Upper lobe of right lung (tissue), 1 donor: ENCODE results near the gene NCOA7. TPM values are rescaled to one million over a fixed set of nuclear protein-coding genes. Genes with fewer than 3 reads are reported as not detected.

Experiments used
- ATAC-seq: fragments of 200-7000 bp; cut with Tn5 transposase; one replicate; pipeline ENCODE4 v1.9.1; 2020; ENCODE audit warnings: mild to moderate bottlenecking, moderate library complexity
- DNase-seq: peaks from one replicate; pipeline ENCODE4 v3.0.0-alpha.2; 2020
- H3K27ac ChIP-seq: fragments of 200-600 bp; one replicate; pipeline ENCODE4 v1.8.0; 2022
- H3K27me3 ChIP-seq: fragments of 200-600 bp; one replicate; pipeline ENCODE4 v1.8.0; 2022; ENCODE audit warnings: mild to moderate bottlenecking
- H3K36me3 ChIP-seq: fragments of 200-600 bp; one replicate; pipeline ENCODE4 v1.8.0; 2022
- H3K4me1 ChIP-seq: fragments of 200-600 bp; one replicate; pipeline ENCODE4 v1.8.0; 2022
- H3K4me3 ChIP-seq: fragments of 200-600 bp; one replicate; pipeline ENCODE4 v1.8.0; 2022; ENCODE audit warnings: mild to moderate bottlenecking
- H3K9me3 ChIP-seq: fragments of 200-600 bp; one replicate; pipeline ENCODE4 v1.8.0; 2022
- intact Hi-C: fragments of 100-400 bp; cut with DNase I; formaldehyde crosslinking; loops from one replicate; pipeline ENCODE4 v1.11.0; 2022
- total RNA-seq: library from RNA; stranded (reverse); fragmentation: NEBNext Ultra II Directional; extraction: Animal tissue kit (Norgen Biotek cat#: 25700); gene quantifications from one replicate; pipeline ENCODE4 v1.2.1, GENCODE V29; 2021
- TF ChIP-seq, protein P1 (sequence below): fragments of 200-600 bp; IDR thresholded peaks from one replicate; pipeline ENCODE4 v1.8.0; 2022; ENCODE audit warnings: antibody characterized with exemption
- donor health status: DM: no; HTN: yes; CAD: no; lungs with severe emphysema.

The NCOA7 gene
- total RNA-seq, 1 donor from 2014 or later, result 80.8 TPM

DNA sequence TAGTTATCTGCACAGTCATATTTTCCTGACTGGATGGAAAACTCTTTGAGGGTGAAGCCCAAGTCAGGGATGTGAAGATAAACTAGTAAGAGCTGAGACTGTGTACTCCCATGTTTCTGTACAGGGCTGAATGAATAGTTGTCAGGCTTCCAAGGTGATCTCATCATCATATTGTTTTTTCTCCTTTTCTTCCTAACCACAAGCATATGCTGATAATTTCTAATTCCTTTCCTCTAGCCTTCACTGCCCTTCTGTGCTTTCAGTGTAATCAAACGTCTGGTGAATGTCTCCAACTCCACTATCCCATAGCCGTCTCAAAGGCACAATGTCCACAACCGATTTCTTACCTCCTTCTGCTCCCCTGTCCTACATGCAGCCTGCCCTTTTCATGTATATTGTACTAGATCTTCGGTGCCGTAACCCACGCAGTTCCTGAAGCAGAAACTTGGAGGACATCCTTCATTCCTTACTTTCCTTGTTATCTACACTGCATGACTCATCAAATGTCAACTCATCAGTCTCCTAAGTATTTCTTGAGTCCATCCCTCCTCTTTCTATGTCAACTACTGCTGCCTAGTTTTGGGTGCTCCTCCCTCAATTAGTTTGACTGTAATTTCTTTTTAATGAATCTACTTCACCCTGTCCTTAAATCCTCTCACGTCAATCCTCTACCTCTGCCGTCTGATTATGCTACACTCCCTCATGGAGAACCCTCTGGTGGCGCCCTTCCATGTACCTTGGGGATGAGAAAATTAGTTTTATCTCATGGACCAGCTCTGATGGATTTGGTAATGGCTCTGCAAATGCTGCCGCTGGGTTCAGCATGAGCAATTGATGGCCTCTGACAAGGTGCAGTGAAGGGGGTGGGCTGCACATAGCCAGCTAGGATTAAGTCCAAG is 21.9 kb downstream of the NCOA7 start:
- ATAC-seq (peak; percentile 38), DNase-seq (no peak)
- H3K4me1 ChIP-seq, result peaks cover 35% of the 10 kb centered on the region
- intact Hi-C loops, result no loop called here
- no peak overlapping the region for H3K4me3 ChIP-seq
- no peaks in the 10 kb centered on the region for H3K9me3 ChIP-seq
- H3K36me3 ChIP-seq, result no peaks in the 10 kb centered on the region
- H3K27ac ChIP-seq, result peak overlapping the region; percentile 64
- no peaks in the 10 kb centered on the region for H3K27me3 ChIP-seq
- TF ChIP-seq, protein P1, sequence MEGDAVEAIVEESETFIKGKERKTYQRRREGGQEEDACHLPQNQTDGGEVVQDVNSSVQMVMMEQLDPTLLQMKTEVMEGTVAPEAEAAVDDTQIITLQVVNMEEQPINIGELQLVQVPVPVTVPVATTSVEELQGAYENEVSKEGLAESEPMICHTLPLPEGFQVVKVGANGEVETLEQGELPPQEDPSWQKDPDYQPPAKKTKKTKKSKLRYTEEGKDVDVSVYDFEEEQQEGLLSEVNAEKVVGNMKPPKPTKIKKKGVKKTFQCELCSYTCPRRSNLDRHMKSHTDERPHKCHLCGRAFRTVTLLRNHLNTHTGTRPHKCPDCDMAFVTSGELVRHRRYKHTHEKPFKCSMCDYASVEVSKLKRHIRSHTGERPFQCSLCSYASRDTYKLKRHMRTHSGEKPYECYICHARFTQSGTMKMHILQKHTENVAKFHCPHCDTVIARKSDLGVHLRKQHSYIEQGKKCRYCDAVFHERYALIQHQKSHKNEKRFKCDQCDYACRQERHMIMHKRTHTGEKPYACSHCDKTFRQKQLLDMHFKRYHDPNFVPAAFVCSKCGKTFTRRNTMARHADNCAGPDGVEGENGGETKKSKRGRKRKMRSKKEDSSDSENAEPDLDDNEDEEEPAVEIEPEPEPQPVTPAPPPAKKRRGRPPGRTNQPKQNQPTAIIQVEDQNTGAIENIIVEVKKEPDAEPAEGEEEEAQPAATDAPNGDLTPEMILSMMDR, result no peak

DNA sequence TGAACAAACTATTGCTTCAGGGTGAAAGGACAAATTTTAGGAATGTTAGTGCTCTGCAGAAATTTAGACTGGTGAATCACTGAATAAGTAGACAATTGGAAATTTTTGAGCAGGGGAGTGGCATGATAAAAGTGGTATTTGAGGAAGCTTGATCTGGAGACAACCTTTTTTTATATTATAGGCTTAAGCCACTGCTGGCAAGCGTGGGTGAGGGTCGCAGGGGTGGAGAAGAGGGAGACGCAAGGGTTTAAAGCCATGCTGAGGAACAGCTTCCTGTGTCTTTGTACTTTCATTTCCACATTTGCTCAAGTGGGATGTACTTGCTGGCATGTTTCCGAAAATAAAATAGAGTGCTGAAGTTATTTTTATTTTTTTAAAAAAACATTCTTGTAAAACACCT is 23.7 kb downstream of the NCOA7 start:
- H3K27ac ChIP-seq, result peak overlapping the region; percentile 56
- DNase-seq (peak; percentile 67), ATAC-seq (peak; percentile 55)
- H3K4me1 ChIP-seq, result peaks cover 50% of the 10 kb centered on the region
- TF ChIP-seq, protein P1, result no peak
- H3K27me3 ChIP-seq, result no peaks in the 10 kb centered on the region
- peak overlapping the region; percentile 2 for H3K4me3 ChIP-seq
- no peaks in the 10 kb centered on the region for H3K9me3 ChIP-seq
- intact Hi-C loops, result no loop called here
- no peaks in the 10 kb centered on the region for H3K36me3 ChIP-seq

DNA sequence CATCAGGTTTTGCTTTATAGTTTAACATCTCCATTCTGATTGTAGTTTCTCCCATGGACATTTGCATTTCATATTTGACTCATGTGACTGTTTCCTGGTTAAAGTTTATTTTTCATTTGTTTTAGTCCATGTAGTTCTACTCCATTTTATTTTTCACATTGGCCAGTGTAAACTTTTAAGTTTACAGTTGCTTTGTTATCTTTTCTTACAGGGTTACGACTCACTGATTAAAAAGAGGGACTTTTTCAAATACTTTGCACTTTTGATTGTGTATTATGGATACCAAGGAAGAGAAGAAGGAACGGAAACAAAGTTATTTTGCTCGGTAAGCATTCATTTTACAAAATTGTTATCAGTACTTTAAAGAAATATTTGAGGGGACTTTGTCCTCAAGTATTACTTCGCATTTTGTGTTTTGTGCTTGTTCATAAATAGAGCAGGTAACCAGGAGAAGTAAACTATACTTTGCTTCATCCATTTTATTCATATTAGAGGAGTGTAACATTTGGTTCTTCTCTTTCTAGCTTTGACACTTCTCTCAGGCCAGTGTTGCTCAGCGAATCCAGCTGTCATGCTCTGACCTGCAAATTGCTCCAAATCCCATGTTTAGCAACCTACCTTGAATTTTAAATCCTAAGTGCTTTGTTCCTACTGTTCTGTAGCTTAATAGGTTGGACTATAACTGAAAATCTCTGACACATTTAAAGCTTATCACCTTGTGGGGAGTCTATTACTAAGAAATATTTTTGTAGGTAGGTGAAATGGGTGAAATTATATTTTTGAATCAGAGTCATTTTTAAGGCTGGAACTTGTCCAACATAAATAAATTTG is 24.5 kb downstream of the NCOA7 start:
- H3K36me3 ChIP-seq, result no peaks in the 10 kb centered on the region
- no peaks in the 10 kb centered on the region for H3K27me3 ChIP-seq
- peaks cover 53% of the 10 kb centered on the region for H3K4me1 ChIP-seq
- TF ChIP-seq, protein P1, result no peak
- DNase-seq, result no peak
- H3K9me3 ChIP-seq, result no peaks in the 10 kb centered on the region
- H3K4me3 ChIP-seq, result peak overlapping the region; percentile 2
- intact Hi-C loops, result no loop called here
- peak overlapping the region; percentile 56 for H3K27ac ChIP-seq
- no peak for ATAC-seq

DNA sequence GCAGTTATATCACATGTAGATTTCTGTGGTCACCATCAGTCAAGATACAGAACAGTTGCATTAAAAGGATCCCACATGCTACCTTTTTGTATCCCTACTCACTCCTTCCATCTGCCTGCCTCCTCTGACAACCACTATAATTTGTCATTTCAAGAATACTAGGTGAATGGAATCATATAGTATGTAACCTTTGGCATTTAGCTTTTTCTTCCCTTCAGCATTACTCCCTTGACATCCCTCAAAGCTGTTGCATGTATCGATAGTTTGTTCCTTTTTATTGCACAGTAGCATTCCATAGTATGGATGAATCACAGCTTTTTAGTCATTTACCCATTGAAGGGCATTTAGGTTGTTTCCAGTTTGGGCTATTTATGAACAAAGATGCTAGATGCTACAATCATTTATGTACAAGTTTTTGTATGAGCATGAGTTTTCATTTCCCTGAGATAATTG is 26.1 kb downstream of the NCOA7 start:
- intact Hi-C loops, result no loop called here
- TF ChIP-seq, protein P1, result no peak
- H3K4me1 ChIP-seq, result peaks cover 50% of the 10 kb centered on the region
- no peak overlapping the region for H3K4me3 ChIP-seq
- H3K9me3 ChIP-seq, result no peaks in the 10 kb centered on the region
- DNase-seq, result no peak
- no peak for ATAC-seq
- H3K27ac ChIP-seq, result no peak overlapping the region
- H3K36me3 ChIP-seq, result peaks cover 6% of the 10 kb centered on the region
- no peaks in the 10 kb centered on the region for H3K27me3 ChIP-seq

DNA sequence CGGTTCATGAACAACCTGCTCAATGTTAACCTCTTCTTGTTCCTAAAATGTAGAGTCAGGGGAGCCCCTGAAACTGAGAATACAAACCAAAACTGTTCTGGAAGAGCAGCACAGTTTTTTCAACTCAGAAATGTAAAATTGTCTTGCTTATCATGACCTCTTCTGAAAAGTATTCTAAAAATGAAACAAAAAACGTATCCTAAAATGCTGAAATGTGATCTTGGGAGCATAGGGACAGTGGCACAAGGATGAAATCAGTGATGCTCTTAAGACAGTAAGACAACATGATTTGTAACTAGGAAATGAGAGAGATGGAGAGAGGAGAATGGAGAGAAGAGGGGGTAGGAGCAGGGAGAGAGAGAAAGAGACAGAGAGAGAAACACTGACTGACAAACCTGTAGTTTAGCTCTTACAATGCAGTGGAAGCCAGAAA is 27.5 kb downstream of the NCOA7 start:
- intact Hi-C loops, result no loop called here
- DNase-seq, result no peak
- H3K27ac ChIP-seq, result peak overlapping the region; percentile 24
- no peaks in the 10 kb centered on the region for H3K9me3 ChIP-seq
- H3K27me3 ChIP-seq, result no peaks in the 10 kb centered on the region
- ATAC-seq, result no peak
- no peak overlapping the region for H3K4me3 ChIP-seq
- peaks cover 6% of the 10 kb centered on the region for H3K36me3 ChIP-seq
- H3K4me1 ChIP-seq, result peaks cover 56% of the 10 kb centered on the region
- TF ChIP-seq, protein P1, result no peak
